Chondrocyte (in vitro differentiated cells): Measurements from ENCODE around the gene CNN3. TPM values are rescaled to one million over a fixed set of nuclear protein-coding genes. Genes with fewer than 3 reads are reported as not detected.

ENCODE experiments used
- DNase-seq: peaks from one replicate; pipeline ENCODE4 v3.0.0; 2021; ENCODE audit warnings: mixed read lengths, low spot score
- H3K27ac Mint-ChIP-seq: one replicate; pipeline ENCODE4 v1.8.0; 2021; ENCODE audit warnings: mild to moderate bottlenecking, moderate library complexity, mixed read lengths; ENCODE audit not compliant: unreplicated experiment
- H3K27me3 Mint-ChIP-seq: 2 replicates; pipeline ENCODE4 v1.8.0; 2021; ENCODE audit warnings: low read depth, mixed read lengths
- H3K36me3 Mint-ChIP-seq: 2 replicates; pipeline ENCODE4 v1.8.0; 2021; ENCODE audit warnings: low read depth, mixed read lengths
- H3K4me1 Mint-ChIP-seq: 2 replicates; pipeline ENCODE4 v1.8.0; 2021; ENCODE audit warnings: low read depth, mild to moderate bottlenecking, mixed read lengths
- H3K4me3 Mint-ChIP-seq: one replicate; pipeline ENCODE4 v1.8.0; 2021; ENCODE audit warnings: mild to moderate bottlenecking, moderate library complexity, mixed read lengths; ENCODE audit not compliant: unreplicated experiment
- H3K9me3 Mint-ChIP-seq: 2 replicates; pipeline ENCODE4 v1.8.0; 2021; ENCODE audit warnings: low read depth, mixed read lengths
- total RNA-seq: library from RNA; stranded (reverse); gene quantifications from 3 replicates; pipeline ENCODE4 v1.2.1, GENCODE V29; 2021
- TF ChIP-seq, protein P1 (sequence below): fragments of 200-600 bp; sonication (generic); IDR thresholded peaks from 2 replicates; pipeline ENCODE4 v1.5.0; 2021; ENCODE audit warnings: antibody characterized with exemption, mild to moderate bottlenecking, moderate library complexity

The CNN3 gene
- total RNA-seq, 1 donor from 2014 or later: 242 TPM

GRCh38 chr1:94856868-94857267 is 70.0 kb downstream of the CNN3 start:
- TF ChIP-seq, protein P1, sequence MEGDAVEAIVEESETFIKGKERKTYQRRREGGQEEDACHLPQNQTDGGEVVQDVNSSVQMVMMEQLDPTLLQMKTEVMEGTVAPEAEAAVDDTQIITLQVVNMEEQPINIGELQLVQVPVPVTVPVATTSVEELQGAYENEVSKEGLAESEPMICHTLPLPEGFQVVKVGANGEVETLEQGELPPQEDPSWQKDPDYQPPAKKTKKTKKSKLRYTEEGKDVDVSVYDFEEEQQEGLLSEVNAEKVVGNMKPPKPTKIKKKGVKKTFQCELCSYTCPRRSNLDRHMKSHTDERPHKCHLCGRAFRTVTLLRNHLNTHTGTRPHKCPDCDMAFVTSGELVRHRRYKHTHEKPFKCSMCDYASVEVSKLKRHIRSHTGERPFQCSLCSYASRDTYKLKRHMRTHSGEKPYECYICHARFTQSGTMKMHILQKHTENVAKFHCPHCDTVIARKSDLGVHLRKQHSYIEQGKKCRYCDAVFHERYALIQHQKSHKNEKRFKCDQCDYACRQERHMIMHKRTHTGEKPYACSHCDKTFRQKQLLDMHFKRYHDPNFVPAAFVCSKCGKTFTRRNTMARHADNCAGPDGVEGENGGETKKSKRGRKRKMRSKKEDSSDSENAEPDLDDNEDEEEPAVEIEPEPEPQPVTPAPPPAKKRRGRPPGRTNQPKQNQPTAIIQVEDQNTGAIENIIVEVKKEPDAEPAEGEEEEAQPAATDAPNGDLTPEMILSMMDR: no peak
- Mint-ChIP-seq H3K27ac (no peak overlapping the region), H3K4me3 (no peak overlapping the region), H3K27me3 (no peaks in the 10 kb centered on the region), H3K9me3 (no peaks in the 10 kb centered on the region), H3K36me3 (no peaks in the 10 kb centered on the region), H3K4me1 (peaks cover 9% of the 10 kb centered on the region)
- DNase-seq: no peak

DNA sequence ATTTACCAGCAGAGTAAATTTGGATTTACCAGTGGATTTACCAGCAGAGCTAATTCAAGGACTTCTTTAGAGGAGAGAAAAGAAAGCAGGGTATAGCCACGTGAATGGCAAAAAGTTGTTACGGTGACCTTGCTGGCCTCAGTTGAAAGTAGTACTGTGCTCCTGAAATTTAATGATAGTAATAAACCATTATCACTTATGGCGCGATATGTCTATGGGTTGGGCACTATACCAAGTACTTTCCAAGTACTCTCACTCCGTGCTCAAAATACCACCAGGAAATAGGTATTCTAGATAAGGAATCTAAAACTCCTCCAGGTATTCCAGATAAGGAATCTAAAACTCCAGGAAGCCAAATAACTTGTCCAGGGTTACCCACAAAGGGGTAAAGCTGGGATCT is 70.9 kb downstream of the CNN3 start:
- TF ChIP-seq, protein P1: no peak
- Mint-ChIP-seq H3K27ac (no peak overlapping the region), H3K36me3 (no peaks in the 10 kb centered on the region), H3K4me1 (peaks cover 7% of the 10 kb centered on the region), H3K9me3 (no peaks in the 10 kb centered on the region), H3K4me3 (no peak overlapping the region), H3K27me3 (no peaks in the 10 kb centered on the region)
- DNase-seq: no peak

- Mint-ChIP-seq H3K9me3 (no peaks in the 10 kb centered on the region), H3K4me3 (no peak overlapping the region), H3K27ac (no peak overlapping the region), H3K36me3 (no peaks in the 10 kb centered on the region), H3K27me3 (no peaks in the 10 kb centered on the region), H3K4me1 (peaks cover 5% of the 10 kb centered on the region)
- DNase-seq: no peak
- TF ChIP-seq, protein P1: no peak
Measured at GRCh38 chr1:94855307-94855700, 71.6 kb downstream of the CNN3 start.

DNA sequence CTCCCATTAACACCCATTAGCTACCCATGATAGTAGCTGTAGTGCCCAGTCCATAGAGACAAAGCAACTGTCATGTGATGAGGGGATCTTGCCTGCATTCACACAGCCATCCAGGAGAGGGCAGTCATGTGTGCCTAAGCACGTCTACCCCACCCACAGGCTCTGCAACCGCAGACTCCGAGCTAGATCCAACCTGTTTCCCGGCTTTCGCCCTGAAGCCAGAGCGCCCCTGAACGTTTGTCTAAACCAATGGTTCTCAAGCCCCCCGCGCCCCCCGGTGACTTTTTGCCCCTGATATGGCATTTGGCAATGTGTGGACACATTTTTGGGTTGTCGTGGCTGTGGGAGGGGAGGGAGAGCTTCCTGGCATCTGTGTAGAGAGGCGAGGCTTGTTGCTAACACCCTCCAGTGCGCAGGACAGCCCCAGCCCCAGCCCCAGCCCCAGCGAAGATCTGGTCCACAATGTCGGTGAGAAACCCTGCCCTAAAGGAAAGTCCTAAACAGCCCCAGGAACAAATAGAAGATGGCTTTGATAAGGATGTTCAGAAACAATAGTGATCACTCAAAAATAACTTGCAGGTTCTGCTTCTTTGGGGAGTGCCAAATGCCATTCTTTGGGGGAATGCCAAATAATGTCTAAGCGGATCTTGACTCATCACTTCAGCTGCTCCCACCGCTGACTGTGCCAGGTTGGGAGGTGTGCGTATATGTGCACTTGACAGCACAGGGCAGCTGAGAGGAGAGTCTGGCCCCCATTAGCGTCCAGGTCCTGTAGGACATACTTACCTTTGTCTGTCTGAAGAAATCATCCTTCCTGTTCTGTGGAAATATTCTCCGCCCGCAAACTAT is 72.2 kb downstream of the CNN3 start:
- Mint-ChIP-seq H3K4me3 (no peak overlapping the region), H3K27ac (no peak overlapping the region), H3K27me3 (no peaks in the 10 kb centered on the region), H3K9me3 (no peaks in the 10 kb centered on the region), H3K4me1 (peaks cover 3% of the 10 kb centered on the region), H3K36me3 (no peaks in the 10 kb centered on the region)
- TF ChIP-seq, protein P1: peak; percentile 95
- no peak for DNase-seq

GRCh38 chr1:94852788-94853187 is 74.1 kb downstream of the CNN3 start:
- TF ChIP-seq, protein P1: peak; percentile 70
- DNase-seq: no peak
- H3K4me3 Mint-ChIP-seq: no peak overlapping the region
- peaks cover under 1% of the 10 kb centered on the region for H3K4me1 Mint-ChIP-seq
- no peaks in the 10 kb centered on the region for H3K27me3 Mint-ChIP-seq
- H3K36me3 Mint-ChIP-seq: no peaks in the 10 kb centered on the region
- H3K27ac Mint-ChIP-seq: no peak overlapping the region
- no peaks in the 10 kb centered on the region for H3K9me3 Mint-ChIP-seq
